ENCODE measurements around the gene AHCYL1.

The AHCYL1 gene
- long read RNA-seq, full-length matches to known transcripts = 12 of 26 reads
- long read RNA-seq, partial matches to known transcripts = 7 of 26 reads
- long read RNA-seq, other reads (novel, unspliced or antisense) = 7 of 26 reads

DNA sequence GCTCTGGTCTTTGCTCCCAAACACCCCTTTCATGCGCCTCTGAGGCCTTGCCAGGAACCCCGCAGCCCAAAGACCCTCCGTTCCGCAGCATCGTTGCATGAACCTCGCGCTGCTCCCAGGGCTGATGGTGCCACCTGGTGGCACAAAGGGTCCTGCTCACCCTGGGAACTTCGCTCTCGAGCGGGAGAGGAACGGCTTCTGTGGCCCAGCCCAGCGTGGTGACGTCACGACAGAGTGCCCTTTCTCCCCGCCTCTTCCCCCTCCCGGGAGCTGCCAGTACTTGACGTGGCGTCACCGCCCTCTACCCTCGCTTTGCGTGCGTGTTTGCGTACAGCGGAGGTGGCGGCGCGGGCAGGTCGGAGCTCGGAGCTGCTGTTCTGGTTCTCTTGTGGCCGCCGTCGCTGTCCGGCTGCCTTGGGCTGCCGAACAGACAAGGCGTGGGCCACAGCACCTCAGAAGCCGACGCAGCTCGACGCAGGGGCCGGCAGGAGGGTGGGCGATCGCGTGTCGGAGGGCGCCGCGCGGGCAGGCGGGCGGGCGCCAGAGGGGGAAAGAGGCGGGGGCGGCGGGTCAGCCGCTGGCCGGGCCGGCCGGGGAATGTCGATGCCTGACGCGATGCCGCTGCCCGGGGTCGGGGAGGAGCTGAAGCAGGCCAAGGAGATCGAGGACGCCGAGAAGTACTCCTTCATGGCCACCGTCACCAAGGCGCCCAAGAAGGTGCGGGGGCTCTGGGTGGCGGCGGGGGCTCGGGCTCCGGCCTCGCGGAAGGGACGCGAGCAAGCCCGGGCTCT is at the start of gene AHCYL1:
AHCYL1 (plus strand) TSS at position 310 of the 791 bp plus-strand sequence; CDS start at position 598, 288 bp downstream.
- Histone ChIP-seq H3K4me3 (replicated peaks; ENCODE audit: insufficient read depth, low read length) (peak within 1 kb of the TSS; percentile 73), H3K27ac (replicated peaks) (peak within 1 kb of the TSS; percentile 73), H3K27me3 (ENCODE audit: insufficient read depth, poor library complexity, severe bottlenecking) (no peaks in the 10 kb centered on the region)
- TF ChIP-seq SPI1 (IDR thresholded peaks at IDR 0.05; ENCODE audit: borderline replicate concordance, low read depth) = no peak; the same call in 1 of the 2 replicates
- TF ChIP-seq POLR2AphosphoS5 (IDR thresholded peaks at IDR 0.05; ENCODE audit: low read depth) = peak; percentile 87
- TF ChIP-seq, protein P1, sequence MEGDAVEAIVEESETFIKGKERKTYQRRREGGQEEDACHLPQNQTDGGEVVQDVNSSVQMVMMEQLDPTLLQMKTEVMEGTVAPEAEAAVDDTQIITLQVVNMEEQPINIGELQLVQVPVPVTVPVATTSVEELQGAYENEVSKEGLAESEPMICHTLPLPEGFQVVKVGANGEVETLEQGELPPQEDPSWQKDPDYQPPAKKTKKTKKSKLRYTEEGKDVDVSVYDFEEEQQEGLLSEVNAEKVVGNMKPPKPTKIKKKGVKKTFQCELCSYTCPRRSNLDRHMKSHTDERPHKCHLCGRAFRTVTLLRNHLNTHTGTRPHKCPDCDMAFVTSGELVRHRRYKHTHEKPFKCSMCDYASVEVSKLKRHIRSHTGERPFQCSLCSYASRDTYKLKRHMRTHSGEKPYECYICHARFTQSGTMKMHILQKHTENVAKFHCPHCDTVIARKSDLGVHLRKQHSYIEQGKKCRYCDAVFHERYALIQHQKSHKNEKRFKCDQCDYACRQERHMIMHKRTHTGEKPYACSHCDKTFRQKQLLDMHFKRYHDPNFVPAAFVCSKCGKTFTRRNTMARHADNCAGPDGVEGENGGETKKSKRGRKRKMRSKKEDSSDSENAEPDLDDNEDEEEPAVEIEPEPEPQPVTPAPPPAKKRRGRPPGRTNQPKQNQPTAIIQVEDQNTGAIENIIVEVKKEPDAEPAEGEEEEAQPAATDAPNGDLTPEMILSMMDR (IDR thresholded peaks at IDR 0.05; ENCODE audit: insufficient read depth, low read length) = peak; percentile 96
- no peak for TF ChIP-seq GABPA (IDR thresholded peaks at IDR 0.05; ENCODE audit: low read depth)
- TF ChIP-seq, protein P2, sequence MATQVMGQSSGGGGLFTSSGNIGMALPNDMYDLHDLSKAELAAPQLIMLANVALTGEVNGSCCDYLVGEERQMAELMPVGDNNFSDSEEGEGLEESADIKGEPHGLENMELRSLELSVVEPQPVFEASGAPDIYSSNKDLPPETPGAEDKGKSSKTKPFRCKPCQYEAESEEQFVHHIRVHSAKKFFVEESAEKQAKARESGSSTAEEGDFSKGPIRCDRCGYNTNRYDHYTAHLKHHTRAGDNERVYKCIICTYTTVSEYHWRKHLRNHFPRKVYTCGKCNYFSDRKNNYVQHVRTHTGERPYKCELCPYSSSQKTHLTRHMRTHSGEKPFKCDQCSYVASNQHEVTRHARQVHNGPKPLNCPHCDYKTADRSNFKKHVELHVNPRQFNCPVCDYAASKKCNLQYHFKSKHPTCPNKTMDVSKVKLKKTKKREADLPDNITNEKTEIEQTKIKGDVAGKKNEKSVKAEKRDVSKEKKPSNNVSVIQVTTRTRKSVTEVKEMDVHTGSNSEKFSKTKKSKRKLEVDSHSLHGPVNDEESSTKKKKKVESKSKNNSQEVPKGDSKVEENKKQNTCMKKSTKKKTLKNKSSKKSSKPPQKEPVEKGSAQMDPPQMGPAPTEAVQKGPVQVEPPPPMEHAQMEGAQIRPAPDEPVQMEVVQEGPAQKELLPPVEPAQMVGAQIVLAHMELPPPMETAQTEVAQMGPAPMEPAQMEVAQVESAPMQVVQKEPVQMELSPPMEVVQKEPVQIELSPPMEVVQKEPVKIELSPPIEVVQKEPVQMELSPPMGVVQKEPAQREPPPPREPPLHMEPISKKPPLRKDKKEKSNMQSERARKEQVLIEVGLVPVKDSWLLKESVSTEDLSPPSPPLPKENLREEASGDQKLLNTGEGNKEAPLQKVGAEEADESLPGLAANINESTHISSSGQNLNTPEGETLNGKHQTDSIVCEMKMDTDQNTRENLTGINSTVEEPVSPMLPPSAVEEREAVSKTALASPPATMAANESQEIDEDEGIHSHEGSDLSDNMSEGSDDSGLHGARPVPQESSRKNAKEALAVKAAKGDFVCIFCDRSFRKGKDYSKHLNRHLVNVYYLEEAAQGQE (IDR thresholded peaks at IDR 0.05; ENCODE audit: insufficient replicate concordance, low read depth) = no peak
- peak; percentile 97 to 100 for DNase-seq (ENCODE audit: low read depth in 1 of 2, low spot score in 1 of 2)

- TF ChIP-seq, protein P2 (IDR thresholded peaks at IDR 0.05; ENCODE audit: insufficient replicate concordance, low read depth) = no peak
- TF ChIP-seq SPI1 (IDR thresholded peaks at IDR 0.05; ENCODE audit: borderline replicate concordance, low read depth) (no peak), GABPA (IDR thresholded peaks at IDR 0.05; ENCODE audit: low read depth) (no peak)
- TF ChIP-seq, protein P1 (IDR thresholded peaks at IDR 0.05; ENCODE audit: insufficient read depth, low read length) = no peak
- no peak for DNase-seq (ENCODE audit: low read depth in 1 of 2, low spot score in 1 of 2)
- no peak overlapping the region for H3K4me3 ChIP-seq (replicated peaks; ENCODE audit: insufficient read depth, low read length)
- H3K27me3 ChIP-seq (ENCODE audit: insufficient read depth, poor library complexity, severe bottlenecking) = no peaks in the 10 kb centered on the region
- no peak overlapping the region for H3K27ac ChIP-seq (replicated peaks)
Measured at GRCh38 chr1:109935451-109935900, 49.1 kb upstream of the AHCYL1 start.

GRCh38 chr1:109937738-109938137 is 46.8 kb upstream of the AHCYL1 start:
- no peak for DNase-seq (ENCODE audit: low read depth in 1 of 2, low spot score in 1 of 2)
- Histone ChIP-seq H3K27ac (replicated peaks) (no peak overlapping the region), H3K4me3 (replicated peaks; ENCODE audit: insufficient read depth, low read length) (no peak overlapping the region), H3K27me3 (ENCODE audit: insufficient read depth, poor library complexity, severe bottlenecking) (no peaks in the 10 kb centered on the region)
- no peak for TF ChIP-seq SPI1 (IDR thresholded peaks at IDR 0.05; ENCODE audit: borderline replicate concordance, low read depth)
- TF ChIP-seq POLR2AphosphoS5 (IDR thresholded peaks at IDR 0.05; ENCODE audit: low read depth) = no peak
- no peak for TF ChIP-seq GABPA (IDR thresholded peaks at IDR 0.05; ENCODE audit: low read depth)
- TF ChIP-seq, protein P2 (IDR thresholded peaks at IDR 0.05; ENCODE audit: insufficient replicate concordance, low read depth) = no peak
- TF ChIP-seq, protein P1 (IDR thresholded peaks at IDR 0.05; ENCODE audit: insufficient read depth, low read length) = no peak
